ENCODE measurements around the gene MOB2.
"Not testable (repeated sequence)": the region's sequence is repeated elsewhere in the genome, so short reads cannot be mapped to it uniquely, and the experiment has no call there.

The MOB2 gene

DNA sequence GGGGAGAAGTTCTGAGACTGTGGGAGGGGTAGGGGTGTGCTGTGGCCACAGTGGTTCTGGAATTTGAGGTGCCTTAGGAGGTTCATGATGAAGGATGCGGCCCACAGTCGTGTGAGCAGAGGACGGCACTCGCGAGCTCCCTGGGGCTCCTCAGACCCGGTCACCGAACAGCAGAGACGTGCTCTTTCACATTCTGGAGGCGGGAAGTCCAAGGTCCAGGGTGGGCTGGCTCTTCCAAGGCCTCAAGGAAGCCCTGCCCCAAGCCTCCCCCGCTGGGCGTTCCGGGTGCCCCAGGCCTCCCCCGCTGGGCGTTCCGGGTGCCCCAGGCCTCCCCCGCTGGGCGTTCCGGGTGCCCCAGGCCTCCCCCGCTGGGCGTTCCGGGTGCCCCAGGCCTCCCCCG, 63.2 kb downstream of the MOB2 start:
- H3K4me2 ChIP-seq (ENCODE audit: low read length); H3K9ac ChIP-seq (ENCODE audit: low read depth, low read length); H3K4me3 ChIP-seq (ENCODE audit: low read length); H3K27me3 ChIP-seq (ENCODE audit: control insufficient read depth, insufficient read depth, low read length); H3K36me3 ChIP-seq (ENCODE audit: insufficient read depth, low read length); H3K4me1 ChIP-seq (ENCODE audit: control insufficient read depth, insufficient read depth, low read length); H3K9me3 ChIP-seq (replicated peaks; ENCODE audit: low read length): not testable (repeated sequence)

DNA sequence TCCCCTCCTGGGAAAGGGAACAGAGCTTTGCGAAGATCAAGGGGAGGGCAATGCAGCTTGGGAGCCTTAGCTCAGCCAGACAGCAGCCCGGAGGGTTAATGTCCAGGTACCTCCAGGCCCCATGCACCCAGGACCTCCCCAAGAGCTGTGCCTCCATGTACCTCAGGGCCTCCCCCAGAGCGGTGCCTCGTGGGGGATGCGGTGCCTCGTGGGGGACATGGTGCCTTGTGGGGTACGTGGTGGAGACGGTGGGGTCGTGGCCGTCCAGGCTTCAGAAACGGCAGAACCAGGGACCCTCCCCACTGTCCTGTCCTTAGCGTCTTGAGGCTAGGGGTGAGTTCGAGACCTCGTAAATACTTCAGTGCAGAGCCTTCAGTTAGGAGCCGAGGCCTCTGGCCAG, 63.6 kb downstream of the MOB2 start:
- Histone ChIP-seq H3K9me3 (replicated peaks; ENCODE audit: low read length) (peaks cover 8% of the 10 kb centered on the region), H3K4me1 (ENCODE audit: control insufficient read depth, insufficient read depth, low read length) (no peaks in the 10 kb centered on the region), H3K36me3 (ENCODE audit: insufficient read depth, low read length) (no peaks in the 10 kb centered on the region), H3K4me2 (ENCODE audit: low read length) (no peak overlapping the region), H3K4me3 (ENCODE audit: low read length) (no peak overlapping the region), H3K9ac (ENCODE audit: low read depth, low read length) (no peak overlapping the region), H3K27me3 (ENCODE audit: control insufficient read depth, insufficient read depth, low read length) (no peaks in the 10 kb centered on the region)

DNA sequence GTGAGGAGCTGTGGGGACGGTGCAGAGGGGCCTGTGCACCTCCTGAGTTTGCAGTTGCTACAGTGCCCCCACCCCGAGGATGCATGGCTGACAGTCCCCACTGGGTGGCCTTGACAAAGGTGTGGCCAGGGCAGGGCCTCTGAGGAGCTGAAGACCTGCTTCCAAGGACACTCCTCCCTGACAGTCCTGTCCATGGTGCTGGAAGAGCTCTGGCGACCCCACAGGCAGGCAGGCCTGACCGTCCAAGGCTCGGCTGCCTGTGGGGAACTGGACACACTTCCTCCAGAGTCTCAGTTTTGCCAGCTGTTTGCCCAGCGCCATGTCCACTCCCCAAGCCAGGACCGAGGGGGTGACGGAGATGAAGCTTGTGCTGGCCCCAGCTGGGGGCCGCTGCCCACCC, 64.1 kb downstream of the MOB2 start:
- H3K4me3 ChIP-seq (ENCODE audit: low read length): no peak overlapping the region
- no peaks in the 10 kb centered on the region for H3K36me3 ChIP-seq (ENCODE audit: insufficient read depth, low read length)
- H3K4me2 ChIP-seq (ENCODE audit: low read length): no peak overlapping the region
- no peaks in the 10 kb centered on the region for H3K27me3 ChIP-seq (ENCODE audit: control insufficient read depth, insufficient read depth, low read length)
- H3K9ac ChIP-seq (ENCODE audit: low read depth, low read length): no peak overlapping the region
- no peaks in the 10 kb centered on the region for H3K4me1 ChIP-seq (ENCODE audit: control insufficient read depth, insufficient read depth, low read length)
- peaks cover 10% of the 10 kb centered on the region for H3K9me3 ChIP-seq (replicated peaks; ENCODE audit: low read length)

DNA sequence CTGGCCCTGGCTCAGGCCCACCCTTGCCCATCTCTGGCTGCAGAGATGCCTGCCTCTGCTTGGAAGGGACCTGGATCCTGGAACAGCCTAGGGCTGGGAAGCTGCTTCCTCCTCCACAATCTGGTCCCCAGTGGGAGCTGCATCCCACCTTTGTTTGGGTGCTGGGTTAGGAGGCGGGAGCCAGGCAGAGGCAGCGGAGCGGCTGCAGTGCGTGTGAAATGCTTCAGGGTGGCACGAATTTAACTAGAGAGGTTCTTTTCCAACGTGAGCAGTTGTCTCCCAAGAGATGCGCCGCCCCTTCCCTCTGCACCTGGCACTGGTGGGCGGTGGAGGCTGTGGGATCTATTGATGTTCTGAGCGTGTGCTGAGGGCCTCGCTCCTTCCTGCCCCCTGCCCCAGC, 65.3 kb downstream of the MOB2 start:
- Histone ChIP-seq H3K4me3 (ENCODE audit: low read length) (no peak overlapping the region), H3K36me3 (ENCODE audit: insufficient read depth, low read length) (no peaks in the 10 kb centered on the region), H3K4me2 (ENCODE audit: low read length) (no peak overlapping the region), H3K9me3 (replicated peaks; ENCODE audit: low read length) (peaks cover 13% of the 10 kb centered on the region), H3K27me3 (ENCODE audit: control insufficient read depth, insufficient read depth, low read length) (no peaks in the 10 kb centered on the region), H3K4me1 (ENCODE audit: control insufficient read depth, insufficient read depth, low read length) (no peaks in the 10 kb centered on the region), H3K9ac (ENCODE audit: low read depth, low read length) (no peak overlapping the region)

DNA sequence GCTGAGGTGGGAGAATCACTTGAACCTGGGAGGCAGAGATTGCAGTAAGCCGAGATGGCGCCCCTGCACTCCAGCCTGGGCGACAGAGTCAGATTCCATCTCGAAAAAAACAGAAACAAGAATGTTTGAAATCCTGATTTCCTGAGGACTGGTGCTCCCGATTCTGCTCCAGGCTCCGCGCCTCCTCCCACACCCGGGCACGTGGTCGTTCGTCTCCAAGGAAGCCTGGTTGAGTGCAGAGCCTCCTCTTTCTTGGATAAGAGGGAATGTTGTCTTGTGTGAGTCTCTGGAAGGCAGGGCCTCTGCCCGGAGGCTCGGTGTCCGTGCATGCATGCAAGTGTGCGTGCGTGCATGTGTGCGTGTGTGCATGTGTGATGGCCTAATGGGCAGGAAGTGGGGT, 66.8 kb downstream of the MOB2 start:
- no peak overlapping the region for H3K4me3 ChIP-seq (ENCODE audit: low read length)
- no peaks in the 10 kb centered on the region for H3K36me3 ChIP-seq (ENCODE audit: insufficient read depth, low read length)
- H3K4me2 ChIP-seq (ENCODE audit: low read length): no peak overlapping the region
- H3K9me3 ChIP-seq (replicated peaks; ENCODE audit: low read length): peaks cover 13% of the 10 kb centered on the region
- H3K4me1 ChIP-seq (ENCODE audit: control insufficient read depth, insufficient read depth, low read length): no peaks in the 10 kb centered on the region
- H3K27me3 ChIP-seq (ENCODE audit: control insufficient read depth, insufficient read depth, low read length): no peaks in the 10 kb centered on the region
- no peak overlapping the region for H3K9ac ChIP-seq (ENCODE audit: low read depth, low read length)
